Esophagus squamous epithelium (tissue), 5 donors: ENCODE measurements around the gene EPPIN. TPM values are rescaled to one million over a fixed set of nuclear protein-coding genes. Genes with fewer than 3 reads are reported as not detected.

ENCODE experiments used
- DNase-seq: peaks from one replicate; lab custom pipeline; 2025; lab: John Stamatoyannopoulos, UW
- H3K27ac ChIP-seq, 4 donors: fragments of 200-600 bp; sonication (generic); one replicate each; pipeline ENCODE4 v1.5.1; 2016 to 2019; ENCODE audit warnings: mild to moderate bottlenecking in 1 of 4
- H3K27me3 ChIP-seq, 4 donors: fragments of 200-600 bp; sonication (generic); 1 replicate in 3 of 4; 2 replicates in 1 of 4; pipeline versions ENCODE4 v1.5.1 to v1.6.0; 2017 to 2021; ENCODE audit warnings: antibody characterized with exemption in 1 of 4
- H3K36me3 ChIP-seq, 3 donors: fragments of 200-600 bp; sonication (generic); one replicate each; pipeline ENCODE4 v1.5.1; 2016 to 2019
- H3K4me1 ChIP-seq, 3 donors: fragments of 200-600 bp; sonication (generic); one replicate each; pipeline ENCODE4 v1.5.1; 2017 to 2019
- H3K4me3 ChIP-seq, 4 donors: fragments of 200-600 bp; sonication (generic); 1 replicate in 3 of 4; 2 replicates in 1 of 4; pipeline ENCODE4 v1.5.1; 2016 to 2019; ENCODE audit warnings: mild to moderate bottlenecking in 2 of 4, moderate library complexity in 1 of 4
- H3K9me3 ChIP-seq, 3 donors: fragments of 200-600 bp; sonication (generic); one replicate each; pipeline ENCODE4 v1.5.1; 2016 to 2019
- POLR2A ChIP-seq, 4 donors: fragments of 450-650 bp; IDR thresholded peaks; one replicate each; pipeline ENCODE4 v1.6.1; 2017; ENCODE audit warnings: antibody characterized with exemption in 4 of 4, mild to moderate bottlenecking in 4 of 4, moderate library complexity in 3 of 4
- WGBS, 2 donors: methylation state at CpG; one replicate each; pipeline ENCODE4 v1.1.5; 2018; 5-methylcytosine and 5-hydroxymethylcytosine counted together
- intact Hi-C: fragments of 100-400 bp; cut with DNase I; formaldehyde crosslinking; loops from one replicate; pipeline ENCODE4 v1.15.0; 2022
- small RNA-seq, 4 donors: library from RNA; depleted of rRNA; stranded (forward); fragments of <200 nt; gene quantifications; one replicate each; pipeline ENCODE3, GENCODE V24; 2016
- total RNA-seq, 4 donors: library from RNA; depleted of rRNA; stranded (reverse); fragments of >200 nt; gene quantifications; one replicate each; pipeline ENCODE4 v1.1.0, GENCODE V29; 2016
- TF ChIP-seq, protein P1 (sequence below), 6 experiments: fragments of 450-650 bp in 4 of 6; fragments of 200-600 bp in 2 of 6; sonication (generic) in 2 of 6; IDR thresholded peaks; one replicate each; pipeline ENCODE4 v1.5.1; 2016 to 2019; ENCODE audit warnings: antibody characterized with exemption in 6 of 6, mild to moderate bottlenecking in 4 of 6, moderate library complexity in 4 of 6
- donor health status: DM: yes; HTN: yes; CAD: no.

EPPIN gene
- total RNA-seq, 4 donors from 2014 or later, result not detected

DNA sequence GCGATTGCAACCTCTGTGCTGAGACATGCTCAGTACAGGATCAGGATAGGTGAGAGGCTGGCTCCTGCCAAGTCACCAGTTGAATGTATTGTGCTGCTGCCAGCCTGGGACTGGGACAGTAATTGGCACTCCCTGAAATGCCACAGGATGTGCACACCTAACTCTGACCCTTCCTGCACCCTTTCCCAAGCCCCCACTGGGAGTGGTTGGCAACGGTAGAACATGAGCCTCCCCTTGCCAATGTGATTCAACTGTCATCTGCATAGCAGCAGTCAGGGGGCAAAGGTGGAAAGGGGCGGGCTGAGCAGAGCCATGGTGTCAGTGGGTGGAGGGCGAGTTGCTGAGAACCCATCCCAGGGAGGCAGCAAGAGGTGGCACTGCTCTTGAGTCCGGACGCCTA is 47.2 kb downstream of the EPPIN start:
- H3K4me3 ChIP-seq, result no peak overlapping the region
- no peaks in the 10 kb centered on the region for H3K36me3 ChIP-seq
- H3K27me3 ChIP-seq, result peaks cover 0 to 96% (median 0%) of the 10 kb centered on the region in 4 donors
- H3K27ac ChIP-seq, result no peak overlapping the region
- WGBS, 2 donors, result 55 to 79% methylated on average over 3 to 5 of the region's 6 CpGs
- intact Hi-C loops, result no loop called here
- DNase-seq, result no peak
- no peaks in the 10 kb centered on the region for H3K4me1 ChIP-seq
- no peak for TF ChIP-seq POLR2A (IDR thresholded peaks at IDR 0.05)
- TF ChIP-seq, protein P1, sequence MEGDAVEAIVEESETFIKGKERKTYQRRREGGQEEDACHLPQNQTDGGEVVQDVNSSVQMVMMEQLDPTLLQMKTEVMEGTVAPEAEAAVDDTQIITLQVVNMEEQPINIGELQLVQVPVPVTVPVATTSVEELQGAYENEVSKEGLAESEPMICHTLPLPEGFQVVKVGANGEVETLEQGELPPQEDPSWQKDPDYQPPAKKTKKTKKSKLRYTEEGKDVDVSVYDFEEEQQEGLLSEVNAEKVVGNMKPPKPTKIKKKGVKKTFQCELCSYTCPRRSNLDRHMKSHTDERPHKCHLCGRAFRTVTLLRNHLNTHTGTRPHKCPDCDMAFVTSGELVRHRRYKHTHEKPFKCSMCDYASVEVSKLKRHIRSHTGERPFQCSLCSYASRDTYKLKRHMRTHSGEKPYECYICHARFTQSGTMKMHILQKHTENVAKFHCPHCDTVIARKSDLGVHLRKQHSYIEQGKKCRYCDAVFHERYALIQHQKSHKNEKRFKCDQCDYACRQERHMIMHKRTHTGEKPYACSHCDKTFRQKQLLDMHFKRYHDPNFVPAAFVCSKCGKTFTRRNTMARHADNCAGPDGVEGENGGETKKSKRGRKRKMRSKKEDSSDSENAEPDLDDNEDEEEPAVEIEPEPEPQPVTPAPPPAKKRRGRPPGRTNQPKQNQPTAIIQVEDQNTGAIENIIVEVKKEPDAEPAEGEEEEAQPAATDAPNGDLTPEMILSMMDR (IDR thresholded peaks at IDR 0.05), result no peak
- no peaks in the 10 kb centered on the region for H3K9me3 ChIP-seq

DNA sequence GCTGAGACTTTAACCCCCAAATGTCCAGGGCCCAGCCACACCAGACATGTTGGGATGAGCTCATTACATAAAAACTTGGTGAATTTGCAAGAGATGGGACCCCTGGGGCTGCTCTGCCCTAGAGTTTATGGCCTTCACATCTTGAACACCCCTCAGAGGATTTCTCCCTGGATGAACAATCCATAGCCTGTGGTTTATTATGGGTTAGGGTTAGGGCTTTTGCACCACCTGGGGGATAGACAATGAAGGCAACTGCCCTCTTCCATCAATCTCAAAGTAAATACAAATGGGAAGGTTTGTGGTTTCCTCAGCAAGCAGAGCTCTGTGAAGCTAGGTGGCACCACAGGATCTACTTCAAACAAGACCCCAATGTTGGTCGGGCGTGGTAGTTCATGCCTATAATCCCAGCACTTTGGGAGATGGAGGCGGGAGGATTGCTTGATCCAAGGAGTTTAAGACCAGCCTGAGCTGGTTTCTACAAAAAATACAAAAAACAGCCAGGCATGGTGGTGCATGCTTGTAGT is 49.2 kb downstream of the EPPIN start:
- TF ChIP-seq, protein P1 (IDR thresholded peaks at IDR 0.05), result no peak
- no peak for TF ChIP-seq POLR2A (IDR thresholded peaks at IDR 0.05)
- Histone ChIP-seq H3K4me3 (no peak overlapping the region), H3K4me1 (no peaks in the 10 kb centered on the region), H3K27me3 (peaks cover 0 to 82% (median 0%) of the 10 kb centered on the region in 4 donors), H3K9me3 (no peaks in the 10 kb centered on the region), H3K36me3 (no peaks in the 10 kb centered on the region), H3K27ac (no peak overlapping the region)
- WGBS, 2 donors, result 82 to 90% methylated on average over 2 of the region's 3 CpGs
- intact Hi-C loops, result no loop called here
- no peak for DNase-seq

DNA sequence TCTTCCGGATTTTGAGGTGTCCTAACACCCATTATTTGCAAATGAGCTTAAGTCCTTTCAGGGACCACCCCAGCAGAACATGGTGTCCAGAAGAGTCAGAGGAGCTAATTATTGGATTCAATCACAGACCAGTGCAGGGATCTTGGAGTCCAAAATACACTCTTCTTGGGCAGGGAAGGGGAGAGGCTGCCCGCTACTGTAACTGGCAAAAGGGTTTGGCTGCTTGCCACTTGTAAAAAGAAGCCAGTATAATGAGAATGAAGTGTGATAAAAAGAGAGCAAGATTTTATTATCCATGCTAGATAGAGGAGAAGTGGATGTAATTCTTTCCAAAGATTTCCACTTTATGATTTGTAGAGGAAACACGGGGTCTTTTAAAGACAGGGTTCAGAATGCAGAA is 51.0 kb downstream of the EPPIN start:
- Histone ChIP-seq H3K36me3 (no peaks in the 10 kb centered on the region), H3K27ac (no peak overlapping the region), H3K9me3 (no peaks in the 10 kb centered on the region), H3K27me3 (peaks cover 0 to 79% (median 0%) of the 10 kb centered on the region in 4 donors), H3K4me3 (no peak overlapping the region), H3K4me1 (no peaks in the 10 kb centered on the region)
- TF ChIP-seq, protein P1 (IDR thresholded peaks at IDR 0.05), result no peak
- TF ChIP-seq POLR2A (IDR thresholded peaks at IDR 0.05), result no peak
- 72 to 78% methylated on average over 3 of the region's 3 CpGs for WGBS, 2 donors
- intact Hi-C loops, result no loop called here
- no peak for DNase-seq

DNA sequence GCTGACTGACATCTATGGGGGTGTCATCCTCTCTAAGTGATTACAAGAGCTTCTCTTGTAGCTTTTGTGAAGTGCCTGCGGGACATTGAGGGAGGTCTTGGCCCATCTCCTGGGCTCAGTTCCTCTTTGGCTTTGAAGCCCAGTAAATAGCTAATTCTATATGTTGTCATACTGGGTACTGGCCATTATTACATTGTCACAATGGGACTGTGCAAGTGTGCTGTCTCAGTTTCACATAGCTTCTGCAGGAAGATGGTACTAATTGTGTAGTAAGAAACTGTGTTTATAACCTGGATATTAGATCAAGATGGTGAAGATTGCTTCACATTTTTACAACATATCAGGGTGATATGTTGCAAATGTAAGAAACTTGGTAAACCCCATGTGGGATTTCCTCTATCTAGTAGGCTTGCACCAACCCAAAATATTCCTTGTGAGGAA is 51.7 kb downstream of the EPPIN start:
- Histone ChIP-seq H3K4me1 (no peaks in the 10 kb centered on the region), H3K9me3 (no peaks in the 10 kb centered on the region), H3K4me3 (no peak overlapping the region), H3K27me3 (peaks cover 0 to 76% (median 0%) of the 10 kb centered on the region in 4 donors), H3K27ac (no peak overlapping the region), H3K36me3 (no peaks in the 10 kb centered on the region)
- intact Hi-C loops, result no loop called here
- no peak for DNase-seq
- WGBS, 2 donors, result 100% methylated on average over 1 of the region's 1 CpG; no CpG with 5 or more reads in 1 of the 2 donors
- TF ChIP-seq, protein P1 (IDR thresholded peaks at IDR 0.05), result no peak
- TF ChIP-seq POLR2A (IDR thresholded peaks at IDR 0.05), result no peak

Small RNAs within 50 kb of the gene (small RNA-seq; reads per million reads assigned to genes)
- gene AL031663.1 (0 reads per million in 4 donors), gene HSPD1P21 (0 reads per million in 4 donors), gene RNA5SP485 (0 reads per million in 4 donors)

Other genes with a start within 250 kb of the EPPIN start
- not detected for gene RBPJL, start 240.6 kb downstream of the EPPIN start, total RNA-seq
- gene MATN4, start 239.1 kb downstream of the EPPIN start, total RNA-seq, result under 1 TPM in 2 of 4 donors, not detected in 2; 0.09 to 0.68 TPM
- 100 to 1,000 TPM in 3 of 4 donors, 10 to 100 TPM in 1; 88.1 to 174 (median 120) TPM for gene SDC4, start 199.0 kb downstream of the EPPIN start, total RNA-seq
- 10 to 100 TPM; 22.3 to 32.4 (median 27.0) TPM for gene SYS1, start 184.2 kb downstream of the EPPIN start, total RNA-seq
- gene TP53TG5, start 169.1 kb downstream of the EPPIN start, total RNA-seq, result not detected
- 10 to 100 TPM; 14.1 to 39.3 (median 32.2) TPM for gene DBNDD2, start 139.1 kb downstream of the EPPIN start, total RNA-seq
- gene PIGT, start 131.3 kb downstream of the EPPIN start, total RNA-seq, result 10 to 100 TPM; 38.6 to 48.1 (median 44.0) TPM
- gene WFDC2, start 77.6 kb downstream of the EPPIN start, total RNA-seq, result 10 to 100 TPM in 1 of 4 donors, under 1 TPM in 1, not detected in 2; 0.99 to 37.7 TPM
- not detected for gene SPINT3, start 31.8 kb downstream of the EPPIN start, total RNA-seq
- not detected for gene WFDC6, start 7.9 kb downstream of the EPPIN start, total RNA-seq
- not detected for gene WFDC8, start 31.9 kb upstream of the EPPIN start, total RNA-seq
- not detected for gene WFDC10A, start 82.3 kb upstream of the EPPIN start, total RNA-seq
- not detected for gene WFDC9, start 83.9 kb upstream of the EPPIN start, total RNA-seq
- gene WFDC11, start 122.8 kb upstream of the EPPIN start, total RNA-seq, result not detected
- gene WFDC13, start 154.6 kb upstream of the EPPIN start, total RNA-seq, result not detected
- gene WFDC10B, start 157.6 kb upstream of the EPPIN start, total RNA-seq, result not detected
- not detected for gene SPINT4, start 174.9 kb upstream of the EPPIN start, total RNA-seq
- gene WFDC3, start 244.5 kb upstream of the EPPIN start, total RNA-seq, result 1 to 10 TPM in 1 of 4 donors, not detected in 3; 1.3 TPM
- 10 to 100 TPM; 13.9 to 23.1 (median 20.3) TPM for gene DNTTIP1, start 244.6 kb upstream of the EPPIN start, total RNA-seq